CD14-positive monocyte (primary cell): ENCODE results near the gene E2F1. TPM values are rescaled to one million over a fixed set of nuclear protein-coding genes. Genes with fewer than 3 reads are reported as not detected.

Experiments
- DNase-seq, 3 donors: peaks; one replicate each; pipeline ENCODE4 v3.0.0-alpha.2; 2011 to 2022
- H2AFZ ChIP-seq: 2 replicates; pipeline ENCODE4 v1.6.0; 2012; ENCODE audit warnings: mild to moderate bottlenecking, low read depth, low read length, inconsistent platforms; ENCODE audit not compliant: insufficient read depth, poor library complexity, severe bottlenecking
- H3K27ac ChIP-seq, 2 donors: 1 replicate in 1 of 2; 2 replicates in 1 of 2; pipeline ENCODE4 v1.5.1; 2012 to 2013; ENCODE audit warnings: low read length in 2 of 2, control low read depth in 1 of 2, inconsistent platforms in 1 of 2, low read depth in 1 of 2, mild to moderate bottlenecking in 1 of 2
- H3K27me3 ChIP-seq, 2 donors: one replicate each; pipeline versions ENCODE4 v1.6.0 to v1.6.1; 2011 to 2013; ENCODE audit warnings: low read length in 2 of 2; ENCODE audit not compliant: control insufficient read depth in 2 of 2, insufficient read depth in 2 of 2
- H3K36me3 ChIP-seq, 2 donors: replicated peaks in 1 of 2; 1 replicate in 1 of 2; 2 replicates in 1 of 2; pipeline versions ENCODE4 v1.5.1 to v1.6.1; 2012 to 2013; ENCODE audit warnings: low read length in 2 of 2, control low read depth in 1 of 2, inconsistent platforms in 1 of 2, mild to moderate bottlenecking in 1 of 2; ENCODE audit not compliant: insufficient read depth in 2 of 2, control insufficient read depth in 1 of 2
- H3K4me1 ChIP-seq, 2 donors: 1 replicate in 1 of 2; 2 replicates in 1 of 2; pipeline versions ENCODE4 v1.5.1 to v1.6.1; 2012 to 2013; ENCODE audit warnings: low read length in 2 of 2, control low read depth in 1 of 2, inconsistent platforms in 1 of 2, mild to moderate bottlenecking in 1 of 2, moderate library complexity in 1 of 2; ENCODE audit not compliant: insufficient read depth in 2 of 2, control insufficient read depth in 1 of 2
- H3K4me2 ChIP-seq: replicated peaks from 2 replicates; pipeline ENCODE3; 2012; ENCODE audit warnings: low read length, moderate library complexity, mild to moderate bottlenecking; ENCODE audit not compliant: poor library complexity, severe bottlenecking; ENCODE audit errors: extremely low read depth
- H3K4me3 ChIP-seq, 3 experiments: fragments of 200-600 bp in 1 of 3; sonication (generic) in 1 of 3; replicated peaks in 1 of 3; 1 replicate in 2 of 3; 2 replicates in 1 of 3; pipeline ENCODE4 v1.5.1; 2011 to 2013; ENCODE audit warnings: low read length in 3 of 3, mild to moderate bottlenecking in 3 of 3, control low read depth in 2 of 3, low read depth in 2 of 3, inconsistent platforms in 1 of 3, moderate library complexity in 1 of 3
- H3K79me2 ChIP-seq: 2 replicates; pipeline ENCODE4 v1.6.0; 2012; ENCODE audit warnings: mild to moderate bottlenecking, control low read depth, inconsistent platforms, low read length, moderate library complexity; ENCODE audit not compliant: insufficient read depth
- H3K9ac ChIP-seq: 2 replicates; pipeline ENCODE4 v1.6.0; 2017; ENCODE audit warnings: low read length, mild to moderate bottlenecking; ENCODE audit not compliant: insufficient read depth, poor library complexity, severe bottlenecking
- H3K9me3 ChIP-seq, 2 donors: replicated peaks in 1 of 2; 1 replicate in 1 of 2; 2 replicates in 1 of 2; pipeline versions ENCODE4 v1.5.1 to v1.6.1; 2012 to 2013; ENCODE audit warnings: low read length in 2 of 2, control low read depth in 1 of 2; ENCODE audit not compliant: control insufficient read depth in 1 of 2, insufficient read depth in 1 of 2
- H4K20me1 ChIP-seq: 2 replicates; pipeline ENCODE4 v1.6.0; 2012; ENCODE audit warnings: mild to moderate bottlenecking, low read length, control low read depth, moderate library complexity; ENCODE audit not compliant: insufficient read depth
- H3K27ac Mint-ChIP-seq, 7 donors: one replicate each; pipeline ENCODE4 v1.8.0; 2020; ENCODE audit warnings: mild to moderate bottlenecking in 7 of 7, mixed read lengths in 7 of 7, moderate library complexity in 6 of 7, inconsistent platforms in 2 of 7
- H3K27me3 Mint-ChIP-seq, 3 donors: one replicate each; pipeline ENCODE4 v1.8.0; 2021 to 2022; ENCODE audit warnings: low read depth in 3 of 3, mild to moderate bottlenecking in 3 of 3, mixed read lengths in 3 of 3, moderate library complexity in 3 of 3, inconsistent platforms in 1 of 3
- H3K36me3 Mint-ChIP-seq, 2 donors: one replicate each; pipeline ENCODE4 v1.8.0; 2020; ENCODE audit warnings: mixed read lengths in 2 of 2, inconsistent platforms in 1 of 2, mild to moderate bottlenecking in 1 of 2
- H3K4me1 Mint-ChIP-seq: one replicate; pipeline ENCODE4 v1.8.0; 2020; ENCODE audit warnings: mild to moderate bottlenecking, mixed read lengths
- H3K4me3 Mint-ChIP-seq, 2 donors: one replicate each; pipeline ENCODE4 v1.8.0; 2020; ENCODE audit warnings: mild to moderate bottlenecking in 2 of 2, mixed read lengths in 2 of 2, moderate library complexity in 1 of 2
- H3K9me3 Mint-ChIP-seq, 7 donors: one replicate each; pipeline ENCODE4 v1.8.0; 2020 to 2022; ENCODE audit warnings: mixed read lengths in 7 of 7, mild to moderate bottlenecking in 6 of 7, moderate library complexity in 6 of 7, inconsistent platforms in 2 of 7
- CTCF ChIP-seq: fragments of 200-600 bp; IDR thresholded peaks from one replicate; pipeline ENCODE4 v1.8.0; 2022; ENCODE audit warnings: antibody characterized with exemption, mild to moderate bottlenecking
- WGBS: methylation state at CpG from one replicate; pipeline ENCODE4 v1.1.5; 2013; ENCODE audit warnings: missing lambda C conversion rate; ENCODE audit not compliant: insufficient coverage; 5-methylcytosine and 5-hydroxymethylcytosine counted together
- intact Hi-C, 2 donors: fragments of 100-400 bp; cut with micrococcal nuclease; formaldehyde crosslinking; loops; one replicate each; pipeline versions ENCODE4 v1.15.0 to v1.15.1; 2023
- polyA plus RNA-seq, 3 donors: library from polyadenylated mRNA; depleted of rRNA in 1 of 3; unstranded in 2 of 3; stranded (reverse) in 1 of 3; fragments of 300-500 nt in 2 of 3; fragments of >200 nt in 1 of 3; fragmentation: Illumina TruSeq in 2 of 3; gene quantifications; 1 replicate in 2 of 3; 2 replicates in 1 of 3; pipeline ENCODE4 v1.2.3, GENCODE V29; 2012 to 2021

E2F1 gene
- polyA plus RNA-seq, 3 donors, result 0.17 to 1.1 TPM; not detected in 1

GRCh38 chr20:33681288-33681687, 4.9 kb downstream of the E2F1 start:
- H3K4me1 Mint-ChIP-seq, result peaks cover 17% of the 10 kb centered on the region
- Histone ChIP-seq H3K36me3 (no peaks in the 10 kb centered on the region), H3K79me2 (peaks cover 50% of the 10 kb centered on the region), H4K20me1 (no peaks in the 10 kb centered on the region), H3K27me3 (no peaks in the 10 kb centered on the region), H3K9me3 (no peaks in the 10 kb centered on the region), H2AFZ (no peak overlapping the region), H3K9ac (no peak overlapping the region), H3K4me3 (no peak overlapping the region), H3K4me1 (peaks cover 12 to 19% of the 10 kb centered on the region in 2 donors), H3K4me2 (no peak overlapping the region), H3K27ac (no peak overlapping the region)
- no peak for DNase-seq
- peaks cover 6 to 20% of the 10 kb centered on the region in 2 donors for H3K36me3 Mint-ChIP-seq
- no peaks in the 10 kb centered on the region for H3K9me3 Mint-ChIP-seq
- peak overlapping the region in 3 of 7 donors; percentile 35 to 56 (median 51) for H3K27ac Mint-ChIP-seq
- no peak for TF ChIP-seq CTCF
- WGBS, result 93% methylated on average over 5 of the region's 5 CpGs
- intact Hi-C loops, result loop anchor here in 1 of 2 donors (10.0 kb wide), 1 partner anchor 54 kb away; the partner anchor contains the start of gene ZNF341
- H3K27me3 Mint-ChIP-seq, result peaks cover 0 to 2% (median 0%) of the 10 kb centered on the region in 3 donors
- no peak overlapping the region for H3K4me3 Mint-ChIP-seq

GRCh38 chr20:33680686-33681085, 5.5 kb downstream of the E2F1 start:
- intact Hi-C loops, result loop anchor here in 1 of 2 donors (10.0 kb wide), 1 partner anchor 54 kb away; the partner anchor contains the start of gene ZNF341
- no CpG with 5 or more reads among the region's 2 CpGs for WGBS
- peaks cover 17% of the 10 kb centered on the region for H3K4me1 Mint-ChIP-seq
- Histone ChIP-seq H3K4me3 (no peak overlapping the region), H3K27ac (no peak overlapping the region), H3K4me1 (peaks cover 12 to 17% of the 10 kb centered on the region in 2 donors), H2AFZ (no peak overlapping the region), H3K4me2 (no peak overlapping the region), H4K20me1 (no peaks in the 10 kb centered on the region), H3K9me3 (no peaks in the 10 kb centered on the region), H3K9ac (no peak overlapping the region), H3K79me2 (peaks cover 50% of the 10 kb centered on the region), H3K36me3 (no peaks in the 10 kb centered on the region), H3K27me3 (no peaks in the 10 kb centered on the region)
- peak overlapping the region in 1 of 7 donors; percentile 50 for H3K27ac Mint-ChIP-seq
- no peaks in the 10 kb centered on the region for H3K9me3 Mint-ChIP-seq
- H3K36me3 Mint-ChIP-seq, result peaks cover 6 to 23% of the 10 kb centered on the region in 2 donors
- DNase-seq, result no peak
- peaks cover 0 to 2% (median 0%) of the 10 kb centered on the region in 3 donors for H3K27me3 Mint-ChIP-seq
- H3K4me3 Mint-ChIP-seq, result no peak overlapping the region
- TF ChIP-seq CTCF, result no peak
